SH-SY5Y (cell line): ENCODE results near the gene TNS1.

Source experiments
- GATA2 ChIP-seq: IDR thresholded peaks from 2 replicates; pipeline ENCODE4 v1.6.1; 2011; ENCODE audit warnings: mild to moderate bottlenecking, low read depth, low read length
- GATA3 ChIP-seq: IDR thresholded peaks from 2 replicates; pipeline ENCODE4 v1.6.1; 2011; ENCODE audit warnings: low read depth, mild to moderate bottlenecking, low read length, moderate library complexity

- TF ChIP-seq GATA2 (no peak), GATA3 (no peak)
Measured at GRCh38 chr2:217999595-217999959, 3.2 kb downstream of the TNS1 start.
